ENCODE results near the gene BMPER.
A peak's percentile ranks its signal among the peaks of the same experiment; 100 is the strongest.

BMPER gene

GRCh38 chr7:33885290-33886148, 19.8 kb upstream of the BMPER start:
- H3K27ac ChIP-seq (ENCODE audit: extremely low read depth, low read depth, low read length) = no peak overlapping the region
- H3K4me1 ChIP-seq (ENCODE audit: control insufficient read depth, insufficient read depth, low read length) = no peaks in the 10 kb centered on the region
- CTCF ChIA-PET = interaction anchor here (0.6 to 2.7 kb wide), 9 partner anchors 10 to 130 kb away, joined by 3 to 14 read pairs (median 4); no protein-coding TSS in a partner anchor
- no peak overlapping the region for H3K4me3 ChIP-seq (ENCODE audit: low read depth, low read length)
- H3K36me3 ChIP-seq (ENCODE audit: control insufficient read depth in 2 of 2, insufficient read depth in 1 of 2, low read length in 2 of 2) = no peaks in the 10 kb centered on the region
- no peak for TF ChIP-seq ZNF549 (tag by site-specific recombination; IDR thresholded peaks at IDR 0.05)
- TF ChIP-seq ZNF518A (tag by site-specific recombination; conservative IDR thresholded peaks at IDR 0.05; ENCODE audit: low read depth) = no peak
- peak; percentile 57 for TF ChIP-seq ZFHX2 (tag by site-specific recombination; conservative IDR thresholded peaks at IDR 0.05)
- no peak for TF ChIP-seq ZNF530 (tag by site-specific recombination; IDR thresholded peaks at IDR 0.05; ENCODE audit: low read depth)
- no peak for TF ChIP-seq ZBTB21 (tag by site-specific recombination; IDR thresholded peaks at IDR 0.05)
- no peak for TF ChIP-seq ZNF664 (tag by site-specific recombination; IDR thresholded peaks at IDR 0.05)
- no peak for TF ChIP-seq PRDM10 (tag by site-specific recombination; IDR thresholded peaks at IDR 0.05)
- TF ChIP-seq ZNF391 (tag by site-specific recombination; IDR thresholded peaks at IDR 0.05; ENCODE audit: borderline replicate concordance, low read depth) = no peak
- TF ChIP-seq ZNF169 (tag by site-specific recombination; IDR thresholded peaks at IDR 0.05) = no peak
- no peak for TF ChIP-seq ZNF211 (tag by site-specific recombination; IDR thresholded peaks at IDR 0.05; ENCODE audit: low read depth)
- TF ChIP-seq EGR2 (tag by site-specific recombination; IDR thresholded peaks at IDR 0.05; ENCODE audit: low read depth) = peak; percentile 69
- no peak for TF ChIP-seq GLI4 (tag by site-specific recombination; IDR thresholded peaks at IDR 0.05)
- no peak for TF ChIP-seq ZNF416 (tag by site-specific recombination; IDR thresholded peaks at IDR 0.05)
- no peak for TF ChIP-seq ZNF544 (tag by site-specific recombination; IDR thresholded peaks at IDR 0.05)
- TF ChIP-seq ZNF423 (tag by site-specific recombination; IDR thresholded peaks at IDR 0.05) = no peak
- TF ChIP-seq ZNF26 (tag by site-specific recombination; IDR thresholded peaks at IDR 0.05) = no peak
- POLR2A ChIA-PET = no interaction called here
- no peaks in the 10 kb centered on the region for H3K9me3 ChIP-seq (ENCODE audit: control insufficient read depth, insufficient read depth, low read depth, low read length)
